NB4 (cell line): ENCODE measurements around the gene B4GALNT4.

Source experiments
- CTCF ChIP-seq: IDR thresholded peaks from one replicate; pipeline ENCODE4 v1.5.1; 2012; ENCODE audit warnings: low read depth, low read length
- POLR2A ChIP-seq: IDR thresholded peaks from 2 replicates; pipeline ENCODE4 v1.6.1; 2011; ENCODE audit warnings: mild to moderate bottlenecking; ENCODE audit not compliant: insufficient read length; ENCODE audit errors: extremely low read depth

GRCh38 chr11:351411-351810, 17.9 kb upstream of the B4GALNT4 start:
- TF ChIP-seq CTCF (no peak), POLR2A (no peak)
